Measurements from ENCODE around the gene ZBTB44.

DNA sequence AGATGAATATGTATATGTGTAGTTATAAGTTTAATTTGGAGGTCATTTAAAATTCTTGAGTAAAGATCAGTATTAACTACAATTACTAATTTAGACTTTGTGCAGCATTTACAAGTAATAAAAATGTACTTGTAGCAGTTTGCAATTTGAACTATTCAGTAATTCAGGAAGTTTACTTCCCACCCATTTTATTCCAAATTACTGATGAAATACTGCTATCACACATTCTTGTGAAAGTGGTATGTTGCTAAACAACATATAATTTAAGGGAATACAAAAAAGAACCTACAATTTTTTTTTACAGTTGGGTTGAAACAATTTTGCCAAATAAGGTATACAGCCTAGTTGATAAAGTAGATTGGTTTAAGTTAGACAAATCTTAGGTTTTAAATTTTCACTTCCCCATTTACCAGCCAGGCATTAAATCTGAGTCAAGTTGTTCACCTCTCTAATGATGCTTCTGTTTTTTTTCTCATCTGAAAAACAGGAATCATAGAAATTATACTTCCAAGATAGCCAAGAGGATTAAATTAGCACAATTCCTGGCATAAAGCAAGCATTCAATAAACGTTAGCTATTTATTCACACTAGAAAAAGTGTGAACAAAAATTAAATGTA lies 45.3 kb downstream of the ZBTB44 start:
- TF ChIP-seq, protein P1, sequence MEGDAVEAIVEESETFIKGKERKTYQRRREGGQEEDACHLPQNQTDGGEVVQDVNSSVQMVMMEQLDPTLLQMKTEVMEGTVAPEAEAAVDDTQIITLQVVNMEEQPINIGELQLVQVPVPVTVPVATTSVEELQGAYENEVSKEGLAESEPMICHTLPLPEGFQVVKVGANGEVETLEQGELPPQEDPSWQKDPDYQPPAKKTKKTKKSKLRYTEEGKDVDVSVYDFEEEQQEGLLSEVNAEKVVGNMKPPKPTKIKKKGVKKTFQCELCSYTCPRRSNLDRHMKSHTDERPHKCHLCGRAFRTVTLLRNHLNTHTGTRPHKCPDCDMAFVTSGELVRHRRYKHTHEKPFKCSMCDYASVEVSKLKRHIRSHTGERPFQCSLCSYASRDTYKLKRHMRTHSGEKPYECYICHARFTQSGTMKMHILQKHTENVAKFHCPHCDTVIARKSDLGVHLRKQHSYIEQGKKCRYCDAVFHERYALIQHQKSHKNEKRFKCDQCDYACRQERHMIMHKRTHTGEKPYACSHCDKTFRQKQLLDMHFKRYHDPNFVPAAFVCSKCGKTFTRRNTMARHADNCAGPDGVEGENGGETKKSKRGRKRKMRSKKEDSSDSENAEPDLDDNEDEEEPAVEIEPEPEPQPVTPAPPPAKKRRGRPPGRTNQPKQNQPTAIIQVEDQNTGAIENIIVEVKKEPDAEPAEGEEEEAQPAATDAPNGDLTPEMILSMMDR (IDR thresholded peaks at IDR 0.05) = no peak
- TF ChIP-seq POLR2A (IDR thresholded peaks at IDR 0.05) = no peak
